Hippocampal formation (tissue), 2 donors: Measurements from ENCODE around the gene ABLIM3.

Experiments
- DNase-seq, 2 donors: peaks; one replicate each; lab custom pipeline; 2025; lab: John Stamatoyannopoulos, UW

The ABLIM3 gene

GRCh38 chr5:149309354-149309753, 168.1 kb downstream of the ABLIM3 start:
- DNase-seq: no peak
